Heart right ventricle (tissue), 16 donors: ENCODE results near the gene SVOPL. TPM values are rescaled to one million over a fixed set of nuclear protein-coding genes. Genes with fewer than 3 reads are reported as not detected.

Source experiments
- ATAC-seq, 8 donors: fragments of 200-7000 bp; cut with Tn5 transposase; one replicate each; pipeline ENCODE4 v1.9.1; 2020; ENCODE audit warnings: mild to moderate bottlenecking in 8 of 8, moderate library complexity in 8 of 8, moderate number of reproducible peaks in 1 of 8
- DNase-seq, 2 donors: peaks; one replicate each; pipeline ENCODE4 v3.0.0-alpha.2; 2020
- H3K27ac ChIP-seq, 10 donors: fragments of 200-600 bp; sonication (generic) in 2 of 10; one replicate each; pipeline versions ENCODE4 v1.5.0 to v1.8.0; 2020 to 2022; ENCODE audit warnings: mild to moderate bottlenecking in 3 of 10
- H3K27me3 ChIP-seq, 7 donors: fragments of 200-600 bp; one replicate each; pipeline ENCODE4 v1.8.0; 2021 to 2022; ENCODE audit warnings: mild to moderate bottlenecking in 2 of 7
- H3K36me3 ChIP-seq, 9 donors: fragments of 200-600 bp; sonication (generic) in 1 of 9; one replicate each; pipeline versions ENCODE4 v1.5.0 to v1.8.0; 2020 to 2022; ENCODE audit warnings: mild to moderate bottlenecking in 2 of 9
- H3K4me1 ChIP-seq, 9 donors: fragments of 200-600 bp; sonication (generic) in 1 of 9; one replicate each; pipeline versions ENCODE4 v1.5.0 to v1.8.0; 2020 to 2022; ENCODE audit warnings: mild to moderate bottlenecking in 4 of 9
- H3K4me3 ChIP-seq, 10 donors: fragments of 200-600 bp; sonication (generic) in 2 of 10; one replicate each; pipeline versions ENCODE4 v1.5.0 to v1.8.0; 2020 to 2022; ENCODE audit warnings: mild to moderate bottlenecking in 7 of 10, moderate library complexity in 2 of 10
- H3K9me3 ChIP-seq, 11 donors: fragments of 200-600 bp in 10 of 11; sonication (generic) in 2 of 11; one replicate each; pipeline versions ENCODE4 v1.5.0 to v1.8.0; 2013 to 2022; ENCODE audit warnings: mild to moderate bottlenecking in 2 of 11, control low read depth in 1 of 11, moderate library complexity in 1 of 11
- WGBS, 2 donors: extraction: QIAGEN DNeasy Blood & Tissue Kit; methylation state at CpG; one replicate each; pipeline ENCODE4 v1.1.7; 2013; ENCODE audit warnings: inconsistent platforms in 1 of 2; 5-methylcytosine and 5-hydroxymethylcytosine counted together
- intact Hi-C, 10 donors: fragments of 100-400 bp; cut with DNase I; formaldehyde crosslinking; loops; one replicate each; pipeline versions ENCODE4 v1.11.1 to v1.14.2; 2022
- long read RNA-seq, 3 donors: library from polyadenylated mRNA; unstranded; transcript quantifications; one replicate each; pipeline ENCODE4 v2.0.0, GENCODE V29; 2020 to 2021
- polyA plus RNA-seq, 2 donors: library from polyadenylated mRNA; stranded (reverse); fragments of 200-250 nt; gene quantifications; one replicate each; pipeline ENCODE4 v1.2.3, GENCODE V29; 2013
- total RNA-seq, 10 donors: library from RNA; stranded (reverse); fragmentation: NEBNext Ultra II Directional in 3 of 10; extraction: Animal tissue kit (Norgen Biotek cat#: 25700) in 3 of 10; gene quantifications; one replicate each; pipeline versions ENCODE4 v1.2.1 to v1.2.4, GENCODE V29; 2021 to 2023
- TF ChIP-seq, protein P1 (sequence below), 9 donors: fragments of 200-600 bp; sonication (generic) in 2 of 9; IDR thresholded peaks; one replicate each; pipeline versions ENCODE4 v1.5.0 to v1.8.0; 2021 to 2022; ENCODE audit warnings: antibody characterized with exemption in 9 of 9, mild to moderate bottlenecking in 5 of 9, moderate library complexity in 1 of 9
- donor health status: Arrhythmogenic right ventricular cardiomyopathy.
- donor health status: ischemic (EF 13 %, LVEDD 7.1; RV severe dilation, severe dysfunction).
- donor health status: healthy with polysubstance abuse.
- donor health status: DM: no; HTN: yes; CAD: no.
- donor health status: DM: no; HTN: no; CAD: no.
- donor health status: ischemic (EF 25% LVEDD 6.9; RV normal size, moderate dysfunction).
- donor health status: ischemic (EF 25% LVEDD 5.7; RV mildly dilated, moderate dysfunction).
- donor health status: healthy.
- donor health status: DM: yes; HTN: yes; CAD: no.
- donor health status: Ischemic cardiomyopathy.
- donor health status: ischemic (EF 35%, LVEDD 5.7; RV mildly dilated, moderate dysfunction).
- donor health status: nonischemic (EF 11% LVEDD 7.7; RV severe dilation, severe dysfunction).
- donor health status: DM: yes; HTN: yes; CAD: no.
- donor health status: PGD.
- donor health status: ischemic (EF 29% LVEDD 5.4; RV normal size, mild dysfunction).
- donor health status: nonischemic (EF 23%, LVEDD 6.1; RV moderate dilation, normal function).

Gene SVOPL, protein sequence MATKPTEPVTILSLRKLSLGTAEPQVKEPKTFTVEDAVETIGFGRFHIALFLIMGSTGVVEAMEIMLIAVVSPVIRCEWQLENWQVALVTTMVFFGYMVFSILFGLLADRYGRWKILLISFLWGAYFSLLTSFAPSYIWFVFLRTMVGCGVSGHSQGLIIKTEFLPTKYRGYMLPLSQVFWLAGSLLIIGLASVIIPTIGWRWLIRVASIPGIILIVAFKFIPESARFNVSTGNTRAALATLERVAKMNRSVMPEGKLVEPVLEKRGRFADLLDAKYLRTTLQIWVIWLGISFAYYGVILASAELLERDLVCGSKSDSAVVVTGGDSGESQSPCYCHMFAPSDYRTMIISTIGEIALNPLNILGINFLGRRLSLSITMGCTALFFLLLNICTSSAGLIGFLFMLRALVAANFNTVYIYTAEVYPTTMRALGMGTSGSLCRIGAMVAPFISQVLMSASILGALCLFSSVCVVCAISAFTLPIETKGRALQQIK
- total RNA-seq (not detected), polyA plus RNA-seq (not detected)
- long read RNA-seq, donor 1, result 0 reads
- long read RNA-seq, donor 2, result 0 reads
- long read RNA-seq, donor 3, result 0 reads

DNA sequence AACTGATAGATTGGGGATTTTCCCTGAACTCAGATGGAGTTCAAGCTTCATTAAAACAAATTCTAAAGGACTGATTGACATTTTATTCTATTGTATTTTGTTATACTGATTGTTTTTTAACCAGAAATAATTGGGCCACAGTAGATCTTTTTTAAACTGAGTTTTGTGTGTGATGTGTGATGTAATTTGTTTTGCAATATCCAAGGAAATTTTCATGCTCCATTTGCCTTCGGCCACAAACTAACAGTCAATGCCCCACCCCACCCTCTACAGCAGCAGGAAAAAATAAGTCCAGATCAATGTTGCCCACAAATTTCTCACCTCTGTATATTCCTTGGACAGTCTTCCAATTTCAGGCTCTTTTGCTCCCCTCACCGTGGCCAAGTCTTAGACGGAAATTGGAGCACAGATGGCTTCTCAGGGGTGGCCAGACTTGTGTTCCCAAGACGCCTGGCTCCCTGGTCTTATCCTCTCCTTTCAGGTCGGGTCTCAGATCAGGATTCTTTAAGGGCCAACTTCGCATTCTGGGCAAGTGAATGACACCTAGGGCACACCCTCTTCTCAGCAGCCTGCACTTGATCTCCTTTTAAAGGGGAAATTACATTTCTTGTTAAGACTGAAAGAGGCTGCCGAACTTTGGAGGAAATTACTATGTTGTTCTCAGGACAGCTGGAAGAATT, at the start of gene SVOPL:
Gene SVOPL (minus strand): TSS at position 506 of the 680 bp plus-strand sequence. CDS start 22,317 bp downstream, outside the sequence.
- no peak within 1 kb of the TSS for H3K4me3 ChIP-seq
- intact Hi-C loops, result no loop called here
- H3K4me1 ChIP-seq, result no peaks in the 10 kb centered on the region
- H3K36me3 ChIP-seq, result no peaks in the 10 kb centered on the region
- TF ChIP-seq, protein P1, sequence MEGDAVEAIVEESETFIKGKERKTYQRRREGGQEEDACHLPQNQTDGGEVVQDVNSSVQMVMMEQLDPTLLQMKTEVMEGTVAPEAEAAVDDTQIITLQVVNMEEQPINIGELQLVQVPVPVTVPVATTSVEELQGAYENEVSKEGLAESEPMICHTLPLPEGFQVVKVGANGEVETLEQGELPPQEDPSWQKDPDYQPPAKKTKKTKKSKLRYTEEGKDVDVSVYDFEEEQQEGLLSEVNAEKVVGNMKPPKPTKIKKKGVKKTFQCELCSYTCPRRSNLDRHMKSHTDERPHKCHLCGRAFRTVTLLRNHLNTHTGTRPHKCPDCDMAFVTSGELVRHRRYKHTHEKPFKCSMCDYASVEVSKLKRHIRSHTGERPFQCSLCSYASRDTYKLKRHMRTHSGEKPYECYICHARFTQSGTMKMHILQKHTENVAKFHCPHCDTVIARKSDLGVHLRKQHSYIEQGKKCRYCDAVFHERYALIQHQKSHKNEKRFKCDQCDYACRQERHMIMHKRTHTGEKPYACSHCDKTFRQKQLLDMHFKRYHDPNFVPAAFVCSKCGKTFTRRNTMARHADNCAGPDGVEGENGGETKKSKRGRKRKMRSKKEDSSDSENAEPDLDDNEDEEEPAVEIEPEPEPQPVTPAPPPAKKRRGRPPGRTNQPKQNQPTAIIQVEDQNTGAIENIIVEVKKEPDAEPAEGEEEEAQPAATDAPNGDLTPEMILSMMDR (IDR thresholded peaks at IDR 0.05), result no peak
- WGBS, 2 donors, result 71 to 72% methylated on average over 7 of the region's 7 CpGs
- ATAC-seq (no peak), DNase-seq (no peak)
- H3K27me3 ChIP-seq, result peaks cover 0 to 8% (median 0%) of the 10 kb centered on the region in 7 donors
- H3K9me3 ChIP-seq, result no peaks in the 10 kb centered on the region
- H3K27ac ChIP-seq, result no peak within 1 kb of the TSS

DNA sequence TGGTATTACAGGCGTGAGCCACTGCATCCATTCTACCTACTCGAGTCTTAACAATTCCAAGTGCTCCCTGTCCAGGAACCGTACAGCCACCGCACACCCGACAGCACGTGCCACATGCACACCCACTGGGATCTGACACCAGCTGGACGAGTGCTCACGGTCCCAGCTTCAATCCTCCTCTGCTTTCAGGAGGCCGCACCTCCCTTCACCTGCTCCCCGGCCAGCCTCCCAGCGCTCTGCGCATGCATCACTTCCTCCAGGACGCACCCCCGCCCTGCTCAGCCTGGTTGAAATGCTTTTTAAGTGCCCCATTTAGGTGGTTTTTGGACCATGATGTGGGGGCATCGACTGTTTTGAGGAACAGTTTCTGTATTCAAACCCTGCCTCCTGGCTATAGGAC, 49.3 kb upstream of the SVOPL start:
- Histone ChIP-seq H3K4me1 (peaks cover 0 to 8% (median 0%) of the 10 kb centered on the region in 9 donors), H3K27ac (no peak overlapping the region), H3K36me3 (no peaks in the 10 kb centered on the region), H3K4me3 (no peak overlapping the region), H3K9me3 (no peaks in the 10 kb centered on the region), H3K27me3 (peaks cover 0 to 10% (median 3%) of the 10 kb centered on the region in 7 donors)
- DNase-seq, result no peak
- intact Hi-C loops, result no loop called here
- no peak for ATAC-seq
- 89 to 95% methylated on average over 15 of the region's 15 CpGs for WGBS, 2 donors
- TF ChIP-seq, protein P1 (IDR thresholded peaks at IDR 0.05), result no peak

DNA sequence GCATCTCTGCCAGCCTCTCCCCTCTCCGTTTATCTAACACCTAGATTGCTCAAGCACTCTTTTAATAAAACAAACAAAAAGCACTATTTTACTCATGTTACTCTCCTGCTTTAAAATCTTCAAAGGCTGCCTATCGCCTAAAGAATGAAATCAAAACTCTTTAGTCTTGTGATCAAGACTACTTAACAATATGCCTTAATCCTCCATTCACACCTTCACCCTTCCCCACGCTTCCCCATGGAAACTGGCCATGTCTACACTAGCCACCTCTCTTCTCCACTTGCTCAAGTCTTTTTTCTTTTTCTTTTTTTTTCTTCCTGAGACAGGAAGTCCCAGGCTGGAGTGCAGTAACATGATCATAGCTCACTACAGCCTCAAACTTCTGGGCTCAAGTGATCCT, 48.8 kb upstream of the SVOPL start:
- no peak for ATAC-seq
- intact Hi-C loops, result no loop called here
- no peak overlapping the region for H3K27ac ChIP-seq
- H3K9me3 ChIP-seq, result no peaks in the 10 kb centered on the region
- no peak overlapping the region for H3K4me3 ChIP-seq
- TF ChIP-seq, protein P1 (IDR thresholded peaks at IDR 0.05), result no peak
- H3K4me1 ChIP-seq, result peaks cover 0 to 8% (median 0%) of the 10 kb centered on the region in 9 donors
- no peak for DNase-seq
- 83 to 86% methylated on average over 3 of the region's 3 CpGs for WGBS, 2 donors
- H3K27me3 ChIP-seq, result peaks cover 0 to 10% (median 3%) of the 10 kb centered on the region in 7 donors
- no peaks in the 10 kb centered on the region for H3K36me3 ChIP-seq

DNA sequence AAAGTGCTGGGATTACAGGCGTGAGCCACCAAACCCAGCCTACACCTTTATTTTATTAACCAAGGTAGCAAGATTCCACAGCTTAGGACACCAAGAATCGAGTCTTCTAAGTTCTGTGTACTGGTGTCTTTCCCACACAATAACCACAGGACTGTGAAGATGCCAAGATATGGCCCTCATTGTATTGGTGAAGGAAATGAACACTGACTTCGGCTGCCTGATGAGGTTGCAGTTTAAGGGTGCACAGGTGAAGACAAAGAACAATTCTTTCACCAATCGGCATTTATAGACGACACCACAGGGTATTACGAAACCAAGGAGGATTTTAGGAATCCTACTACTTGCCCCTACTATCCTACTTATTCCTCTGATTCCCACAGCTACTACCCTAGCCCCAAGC, 47.5 kb upstream of the SVOPL start:
- WGBS, 2 donors, result 91 to 92% methylated on average over 6 of the region's 6 CpGs
- Histone ChIP-seq H3K4me1 (peaks cover 0 to 8% (median 0%) of the 10 kb centered on the region in 9 donors), H3K9me3 (no peaks in the 10 kb centered on the region), H3K27ac (no peak overlapping the region), H3K27me3 (peaks cover 0 to 10% (median 3%) of the 10 kb centered on the region in 7 donors), H3K36me3 (no peaks in the 10 kb centered on the region), H3K4me3 (no peak overlapping the region)
- TF ChIP-seq, protein P1 (IDR thresholded peaks at IDR 0.05), result no peak
- ATAC-seq (no peak), DNase-seq (no peak)
- intact Hi-C loops, result no loop called here
